GM12892 (cell line): ENCODE results near the gene GRID1.

Experiments used
- POLR2A ChIP-seq: IDR thresholded peaks from 2 replicates; pipeline ENCODE4 v1.6.1; 2011; ENCODE audit warnings: low read depth, low read length, control low read depth
- POLR2AphosphoS5 ChIP-seq: IDR thresholded peaks from 2 replicates; pipeline ENCODE4 v1.6.1; 2011; ENCODE audit warnings: low read depth, low read length, control low read depth

DNA sequence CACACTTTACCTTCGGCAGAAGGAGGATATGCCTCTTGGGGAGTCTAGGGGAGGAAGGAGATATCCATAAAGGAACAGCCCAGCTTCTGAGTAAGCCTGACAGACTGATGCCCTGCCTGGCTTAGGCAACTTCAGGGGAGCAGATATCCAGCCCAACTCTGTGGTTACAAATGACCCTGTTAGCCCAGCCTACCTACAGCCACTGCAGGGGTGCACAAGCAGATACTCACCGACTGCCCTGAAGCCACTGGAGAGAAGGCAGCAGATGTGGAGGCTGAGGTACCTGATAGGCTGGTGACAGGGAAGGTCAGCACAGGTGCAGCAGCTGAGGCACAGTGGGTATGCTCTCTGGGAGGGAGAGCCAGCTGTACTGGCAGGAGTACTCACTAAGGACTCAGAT is 770.2 kb downstream of the GRID1 start:
- no peak for TF ChIP-seq POLR2AphosphoS5
- TF ChIP-seq POLR2A, result no peak
